HG03469 (cell line): ENCODE results near the gene GSG1L.

Experiments used
- ATAC-seq: cut with Tn5 transposase; IDR thresholded peaks from one replicate; pipeline ENCODE4 v1.9.1; 2021; ENCODE audit warnings: mild to moderate bottlenecking, moderate library complexity, moderate number of reproducible peaks; ENCODE audit not compliant: unreplicated experiment

The GSG1L gene

GRCh38 chr16:27764869-27765675 is 298.4 kb downstream of the GSG1L start:
- no peak for ATAC-seq

GRCh38 chr16:27764427-27764826 is 299.1 kb downstream of the GSG1L start:
- ATAC-seq = no peak

- ATAC-seq = no peak
Observed at GRCh38 chr16:27762441-27762840, 301.1 kb downstream of the GSG1L start.

- no peak for ATAC-seq
Observed at GRCh38 chr16:27761816-27762215, 301.7 kb downstream of the GSG1L start.

- ATAC-seq = no peak
Observed at GRCh38 chr16:27760789-27761176, 302.7 kb downstream of the GSG1L start.

- no peak for ATAC-seq
Observed at GRCh38 chr16:27759967-27760788, 303.3 kb downstream of the GSG1L start.

- ATAC-seq = no peak
Observed at GRCh38 chr16:27759301-27759871, 304.1 kb downstream of the GSG1L start.

GRCh38 chr16:27758544-27758943 is 305.0 kb downstream of the GSG1L start:
- ATAC-seq = no peak

- ATAC-seq = no peak
Observed at GRCh38 chr16:27756206-27756970, 307.1 kb downstream of the GSG1L start.

GRCh38 chr16:27754788-27755690 is 308.5 kb downstream of the GSG1L start:
- no peak for ATAC-seq

GRCh38 chr16:27753563-27753962 is 310.0 kb downstream of the GSG1L start:
- no peak for ATAC-seq

GRCh38 chr16:27752241-27752640 is 311.3 kb downstream of the GSG1L start:
- ATAC-seq = no peak

- ATAC-seq = no peak
Observed at GRCh38 chr16:27751676-27752075, 311.8 kb downstream of the GSG1L start.

GRCh38 chr16:27751233-27751632 is 312.3 kb downstream of the GSG1L start:
- no peak for ATAC-seq

- ATAC-seq = no peak
Observed at GRCh38 chr16:27749946-27750345, 313.6 kb downstream of the GSG1L start.

- ATAC-seq = no peak
Observed at GRCh38 chr16:27749547-27749875, 314.0 kb downstream of the GSG1L start.

GRCh38 chr16:27748868-27749546 is 314.5 kb downstream of the GSG1L start:
- no peak for ATAC-seq

GRCh38 chr16:27747946-27748345 is 315.6 kb downstream of the GSG1L start:
- ATAC-seq = no peak

GRCh38 chr16:27746076-27746855 is 317.2 kb downstream of the GSG1L start:
- ATAC-seq = no peak
